NOMO-1 (cell line): ENCODE data around the gene LRRC71.

Experiments
- DNase-seq, 2 experiments: peaks; one replicate each; lab custom pipeline; 2025; ENCODE audit not compliant: unreplicated experiment in 2 of 2; lab: John Stamatoyannopoulos, UW

The LRRC71 gene

DNA sequence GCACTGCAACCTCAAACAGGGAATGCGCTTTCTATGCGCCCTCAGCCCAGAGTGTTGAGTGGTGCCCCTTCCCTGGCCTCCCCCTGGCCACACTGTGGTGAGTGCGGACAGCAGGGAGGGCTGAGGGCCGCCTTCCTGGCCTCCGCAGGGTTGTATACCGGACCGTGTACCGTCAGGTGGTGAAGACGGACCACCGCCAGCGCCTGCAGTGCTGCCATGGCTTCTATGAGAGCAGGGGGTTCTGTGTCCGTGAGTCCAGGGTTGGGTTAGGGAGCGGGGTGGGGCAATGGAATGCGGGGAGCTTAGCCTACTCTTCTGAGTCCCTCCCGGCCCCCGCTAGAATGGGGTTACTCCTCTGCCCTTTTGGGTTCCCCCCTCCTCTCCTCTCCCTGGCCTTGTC is 15.3 kb upstream of the LRRC71 start:
- DNase-seq: no peak

DNA sequence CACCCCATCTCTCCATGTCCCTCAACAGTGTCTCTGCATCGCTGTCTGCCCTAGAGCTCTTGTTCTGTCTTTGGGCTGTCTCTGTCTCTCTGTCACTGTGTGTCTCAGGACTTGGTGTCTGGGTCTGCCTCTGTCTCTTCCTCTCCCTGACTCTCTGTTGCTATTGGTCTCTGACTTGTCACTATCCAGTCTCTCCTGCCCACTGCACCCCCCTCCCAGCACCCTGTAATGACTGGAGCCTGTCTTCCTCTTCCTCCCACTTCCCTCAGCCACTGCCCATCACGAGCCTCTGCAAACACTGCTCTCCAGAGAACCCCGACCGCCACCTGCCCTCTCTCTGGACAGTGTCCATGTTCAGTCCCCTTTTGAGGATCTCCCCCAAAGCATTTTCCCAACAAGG is 14.8 kb upstream of the LRRC71 start:
- no peak for DNase-seq

DNA sequence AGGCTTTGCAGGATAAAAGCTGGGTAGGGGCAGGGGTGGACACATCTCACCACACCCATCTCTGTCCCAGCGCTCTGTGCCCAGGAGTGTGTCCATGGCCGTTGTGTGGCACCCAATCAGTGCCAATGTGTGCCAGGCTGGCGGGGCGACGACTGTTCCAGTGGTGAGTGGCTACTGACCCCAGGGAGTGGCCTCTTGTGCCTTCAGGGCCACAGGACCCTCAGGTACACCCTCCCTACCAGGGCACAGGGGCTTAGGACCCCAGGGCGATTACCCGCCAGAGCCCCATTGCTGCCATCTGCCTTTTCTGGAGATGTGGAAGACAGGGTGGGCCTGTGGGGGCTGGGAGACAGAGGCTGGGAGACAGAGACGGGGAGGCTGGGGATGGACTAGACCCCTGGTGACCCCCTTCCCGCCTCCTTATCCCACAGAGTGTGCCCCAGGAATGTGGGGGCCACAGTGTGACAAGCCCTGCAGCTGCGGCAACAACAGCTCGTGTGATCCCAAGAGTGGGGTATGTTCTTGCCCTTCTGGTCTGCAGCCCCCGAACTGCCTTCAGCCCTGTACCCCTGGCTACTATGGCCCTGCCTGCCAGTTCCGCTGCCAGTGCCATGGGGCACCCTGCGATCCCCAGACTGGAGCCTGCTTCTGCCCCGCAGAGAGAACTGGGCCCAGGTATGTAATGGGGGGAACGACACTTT is 14.1 kb upstream of the LRRC71 start:
- DNase-seq: no peak

DNA sequence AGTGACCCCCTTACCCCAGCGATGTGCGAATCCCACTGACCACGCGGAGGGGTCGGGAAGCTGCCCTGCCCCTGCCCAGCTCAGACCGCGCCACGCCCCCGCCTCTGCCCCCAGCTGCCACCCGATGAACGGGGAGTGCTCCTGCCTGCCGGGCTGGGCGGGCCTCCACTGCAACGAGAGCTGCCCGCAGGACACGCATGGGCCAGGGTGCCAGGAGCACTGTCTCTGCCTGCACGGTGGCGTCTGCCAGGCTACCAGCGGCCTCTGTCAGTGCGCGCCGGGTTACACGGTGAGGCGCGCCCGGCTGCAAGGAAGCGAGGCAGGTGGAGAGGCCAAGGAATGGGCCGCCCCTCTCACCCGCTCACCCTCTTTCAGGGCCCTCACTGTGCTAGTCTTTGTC is 11.9 kb upstream of the LRRC71 start:
- no peak for DNase-seq

DNA sequence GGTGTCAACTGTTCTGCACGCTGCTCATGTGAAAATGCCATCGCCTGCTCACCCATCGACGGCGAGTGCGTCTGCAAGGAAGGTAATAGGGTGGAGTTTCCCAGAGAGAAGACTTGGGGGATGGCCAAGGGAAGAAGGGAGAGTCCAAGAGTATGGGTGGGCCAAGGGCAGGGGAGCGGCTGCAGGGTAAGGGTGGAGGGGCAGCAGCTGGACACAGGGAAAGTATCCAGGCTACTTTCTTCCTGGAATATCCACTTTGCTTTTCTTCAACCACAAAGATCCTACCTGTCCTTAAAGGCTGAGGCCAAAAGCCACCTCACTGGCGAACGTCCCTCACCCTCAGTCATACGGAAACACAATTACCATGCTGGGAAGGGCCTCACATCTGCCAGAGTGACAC is 11.5 kb upstream of the LRRC71 start:
- no peak for DNase-seq

DNA sequence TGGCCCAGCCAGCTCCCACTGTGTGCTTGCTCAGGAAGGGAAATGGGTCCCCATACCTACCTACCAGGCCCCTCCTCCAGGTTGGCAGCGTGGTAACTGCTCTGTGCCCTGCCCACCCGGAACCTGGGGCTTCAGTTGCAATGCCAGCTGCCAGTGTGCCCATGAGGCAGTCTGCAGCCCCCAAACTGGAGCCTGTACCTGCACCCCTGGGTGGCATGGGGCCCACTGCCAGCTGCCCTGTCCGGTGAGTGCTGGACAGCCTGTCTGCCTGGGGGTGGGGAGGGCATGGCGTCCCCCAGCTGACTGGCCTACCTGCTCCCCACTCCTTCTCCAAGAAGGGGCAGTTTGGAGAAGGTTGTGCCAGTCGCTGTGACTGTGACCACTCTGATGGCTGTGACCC is 10.8 kb upstream of the LRRC71 start:
- no peak for DNase-seq

DNA sequence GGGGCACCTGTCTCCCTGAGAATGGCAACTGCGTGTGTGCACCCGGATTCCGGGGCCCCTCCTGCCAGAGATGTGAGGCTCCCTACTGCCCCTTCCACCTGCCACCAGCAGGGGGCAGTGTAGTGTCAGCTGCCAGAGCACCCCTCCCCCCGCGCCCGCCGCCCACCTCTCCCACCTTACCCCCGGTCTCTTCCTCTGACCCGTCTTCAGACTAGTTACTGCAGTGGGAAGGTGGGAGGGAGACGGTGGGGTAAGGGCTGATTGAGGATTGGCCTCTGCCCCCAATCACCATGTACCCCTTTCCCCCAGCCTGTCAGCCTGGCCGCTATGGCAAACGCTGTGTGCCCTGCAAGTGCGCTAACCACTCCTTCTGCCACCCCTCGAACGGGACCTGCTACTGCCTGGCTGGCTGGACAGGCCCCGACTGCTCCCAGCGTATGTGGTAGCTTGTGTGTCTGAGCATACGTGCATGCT is 10.1 kb upstream of the LRRC71 start:
- peak in 1 of 2 experiments; percentile 15 for DNase-seq

DNA sequence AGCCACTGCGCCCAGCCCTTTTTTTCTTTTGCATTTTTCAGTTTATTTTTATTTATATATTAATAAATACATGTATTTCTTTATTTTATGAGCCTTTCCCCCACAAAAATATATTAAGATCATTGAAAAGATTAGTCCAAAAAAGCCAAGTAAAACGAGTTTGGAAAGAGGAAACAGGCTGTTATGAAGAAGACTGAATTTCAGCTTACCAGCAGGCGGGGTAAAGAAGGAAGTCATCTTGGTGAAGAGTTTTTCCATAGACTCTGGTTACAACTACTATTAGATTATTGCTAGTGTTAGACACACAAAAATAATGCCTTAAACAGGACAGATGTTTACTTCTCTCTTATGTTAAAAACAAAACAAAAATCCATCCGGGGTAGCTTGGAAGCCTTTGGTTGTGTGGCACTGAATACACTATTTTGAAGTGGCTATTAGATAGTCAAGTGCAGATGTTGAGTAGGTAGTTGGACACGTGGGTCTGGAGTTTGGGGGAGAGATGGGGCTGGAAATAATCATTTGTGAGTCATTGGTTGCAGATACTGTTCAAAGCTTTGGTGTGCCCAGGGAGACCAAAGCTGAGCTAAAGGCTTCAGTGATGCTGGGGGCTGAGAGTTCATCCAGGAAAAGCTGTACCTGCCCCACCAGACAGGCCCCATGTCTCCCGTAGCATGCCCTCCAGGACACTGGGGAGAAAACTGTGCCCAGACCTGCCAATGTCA is 8.7 kb upstream of the LRRC71 start:
- peak in 1 of 2 experiments; percentile 59 for DNase-seq

DNA sequence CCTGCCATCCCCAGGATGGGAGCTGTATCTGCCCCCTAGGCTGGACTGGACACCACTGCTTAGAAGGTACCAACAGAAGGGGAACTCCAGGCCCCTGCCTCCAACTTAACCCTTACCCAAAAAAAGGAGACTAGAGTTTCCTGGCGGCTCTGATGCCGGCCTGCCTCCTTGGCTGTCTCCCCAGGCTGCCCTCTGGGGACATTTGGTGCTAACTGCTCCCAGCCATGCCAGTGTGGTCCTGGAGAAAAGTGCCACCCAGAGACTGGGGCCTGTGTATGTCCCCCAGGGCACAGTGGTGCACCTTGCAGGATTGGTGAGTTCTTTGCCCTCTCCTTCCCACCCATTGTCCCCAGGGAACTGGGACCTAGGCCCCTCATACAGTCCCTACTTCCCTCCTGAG is 8.1 kb upstream of the LRRC71 start:
- no peak for DNase-seq

DNA sequence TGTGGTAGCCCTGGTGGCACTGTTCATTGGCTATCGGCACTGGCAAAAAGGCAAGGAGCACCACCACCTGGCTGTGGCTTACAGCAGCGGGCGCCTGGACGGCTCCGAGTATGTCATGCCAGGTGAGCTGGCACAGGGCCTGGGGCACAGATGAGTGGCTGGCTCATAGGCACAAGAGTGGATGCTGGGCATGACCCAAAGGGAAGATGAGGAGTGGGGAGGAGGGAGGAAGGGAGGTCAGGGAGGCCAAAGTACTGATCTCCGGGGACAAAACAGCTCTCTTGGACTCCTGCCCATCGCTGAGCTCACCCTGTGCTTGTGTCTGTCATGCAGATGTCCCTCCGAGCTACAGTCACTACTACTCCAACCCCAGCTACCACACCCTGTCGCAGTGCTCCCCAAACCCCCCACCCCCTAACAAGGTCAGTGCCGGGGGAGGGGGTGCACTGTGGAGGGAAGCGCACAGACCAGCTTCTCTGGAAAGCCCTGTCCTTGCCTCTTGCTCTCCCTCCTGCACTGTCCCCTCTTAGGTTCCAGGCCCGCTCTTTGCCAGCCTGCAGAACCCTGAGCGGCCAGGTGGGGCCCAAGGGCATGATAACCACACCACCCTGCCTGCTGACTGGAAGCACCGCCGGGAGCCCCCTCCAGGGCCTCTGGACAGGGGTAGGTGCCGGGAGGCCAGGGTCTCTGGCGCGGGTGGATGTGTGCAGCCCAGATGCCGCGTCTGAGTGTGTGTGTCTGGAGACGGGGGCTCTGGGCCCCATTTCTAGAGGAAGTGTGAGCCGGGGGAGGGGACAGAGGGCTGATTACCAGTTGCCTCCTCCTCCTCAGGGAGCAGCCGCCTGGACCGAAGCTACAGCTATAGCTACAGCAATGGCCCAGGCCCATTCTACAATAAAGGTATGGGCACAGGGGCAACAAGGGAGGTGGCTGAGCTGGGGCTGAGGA is 7.3 kb upstream of the LRRC71 start:
- no peak for DNase-seq

DNA sequence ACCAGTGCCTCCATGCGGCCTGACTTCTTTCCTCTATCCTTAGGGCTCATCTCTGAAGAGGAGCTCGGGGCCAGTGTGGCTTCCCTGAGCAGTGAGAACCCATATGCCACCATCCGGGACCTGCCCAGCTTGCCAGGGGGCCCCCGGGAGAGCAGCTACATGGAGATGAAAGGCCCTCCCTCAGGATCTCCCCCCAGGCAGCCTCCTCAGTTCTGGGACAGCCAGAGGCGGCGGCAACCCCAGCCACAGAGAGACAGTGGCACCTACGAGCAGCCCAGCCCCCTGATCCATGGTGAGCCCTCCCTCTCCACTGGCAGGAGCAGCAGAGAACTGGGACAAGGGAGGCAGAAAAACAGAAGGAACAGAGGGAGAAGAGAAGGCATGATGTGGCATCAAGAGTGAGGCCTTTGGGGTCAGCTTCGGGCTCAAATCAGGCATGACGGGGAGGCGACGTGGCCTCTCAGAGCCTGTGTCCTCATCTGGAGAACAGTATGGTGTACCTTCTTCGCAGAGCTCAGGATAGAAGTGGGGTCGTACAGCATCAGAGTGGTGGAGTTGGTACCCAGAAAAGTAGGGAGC is 6.5 kb upstream of the LRRC71 start:
- no peak for DNase-seq

DNA sequence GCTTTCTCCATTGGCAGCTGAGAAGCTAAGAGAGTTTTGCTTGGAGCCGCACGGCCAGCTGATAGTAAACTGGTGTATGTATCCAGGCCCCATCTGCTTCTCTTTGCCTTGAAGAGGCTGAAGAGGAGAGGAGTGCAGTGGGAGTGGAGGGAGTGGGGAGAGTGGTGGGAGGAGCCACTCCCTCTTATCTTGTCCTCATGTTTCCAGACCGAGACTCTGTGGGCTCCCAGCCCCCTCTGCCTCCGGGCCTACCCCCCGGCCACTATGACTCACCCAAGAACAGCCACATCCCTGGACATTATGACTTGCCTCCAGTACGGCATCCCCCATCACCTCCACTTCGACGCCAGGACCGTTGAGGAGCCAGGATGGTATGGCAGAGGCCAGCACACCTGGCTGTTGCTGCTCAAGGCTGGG is 6.0 kb upstream of the LRRC71 start:
- DNase-seq: no peak

DNA sequence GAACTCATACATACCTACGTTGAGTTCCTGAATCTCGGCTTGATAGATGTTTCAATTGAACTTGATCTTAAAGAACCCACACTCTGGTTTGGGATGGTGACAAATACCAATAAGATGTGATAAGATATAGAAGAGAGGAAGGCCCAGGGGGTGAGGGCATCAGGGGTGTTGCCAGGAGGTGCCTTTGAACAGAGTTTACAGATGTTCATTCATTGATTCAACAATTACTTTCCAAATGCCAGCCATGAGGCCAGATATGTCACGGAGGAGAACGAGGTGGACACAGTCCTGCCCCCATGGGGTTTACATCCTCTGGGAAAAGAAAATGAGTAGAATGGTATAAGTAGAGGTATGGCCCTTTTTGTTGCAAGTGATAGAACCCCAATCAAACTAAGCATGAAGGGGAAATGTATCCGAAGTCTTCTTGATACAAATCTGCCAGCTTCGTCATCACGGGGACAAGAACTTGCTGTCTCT is 659 bp downstream of the LRRC71 start:
- no peak for DNase-seq

DNA sequence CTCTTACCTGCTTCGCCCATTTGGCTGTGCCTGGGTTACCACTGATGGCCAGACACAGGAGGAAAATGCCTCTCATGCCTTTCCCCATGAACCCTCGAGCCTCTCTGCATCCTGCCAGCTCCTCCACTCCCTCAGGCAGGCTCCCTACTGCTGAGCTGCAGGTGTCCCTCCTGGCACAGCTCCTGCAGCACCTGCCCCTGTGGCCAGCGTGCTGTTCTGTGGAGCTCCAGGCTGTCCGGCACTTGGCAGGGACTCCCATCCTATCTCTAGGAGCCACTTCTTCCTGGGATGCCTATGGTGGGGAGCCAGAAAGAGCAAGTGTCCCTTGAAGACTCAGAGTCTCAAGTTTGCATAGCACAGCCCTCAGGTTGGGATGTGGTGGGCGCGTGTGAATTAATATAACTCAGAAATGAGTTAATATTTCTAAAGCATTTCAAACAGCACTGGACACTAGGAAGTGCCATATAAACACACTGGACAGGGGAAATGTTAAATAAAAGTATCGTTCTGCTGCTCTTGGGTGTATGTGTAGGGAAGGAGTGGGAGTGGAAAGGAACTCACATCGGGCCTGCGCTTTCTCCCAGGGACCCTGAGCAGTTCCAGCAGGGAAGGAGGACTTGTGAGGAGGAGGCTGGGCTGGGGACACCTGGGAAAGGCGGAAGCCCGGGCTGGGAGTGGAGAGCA is 2.7 kb downstream of the LRRC71 start:
- no peak for DNase-seq

DNA sequence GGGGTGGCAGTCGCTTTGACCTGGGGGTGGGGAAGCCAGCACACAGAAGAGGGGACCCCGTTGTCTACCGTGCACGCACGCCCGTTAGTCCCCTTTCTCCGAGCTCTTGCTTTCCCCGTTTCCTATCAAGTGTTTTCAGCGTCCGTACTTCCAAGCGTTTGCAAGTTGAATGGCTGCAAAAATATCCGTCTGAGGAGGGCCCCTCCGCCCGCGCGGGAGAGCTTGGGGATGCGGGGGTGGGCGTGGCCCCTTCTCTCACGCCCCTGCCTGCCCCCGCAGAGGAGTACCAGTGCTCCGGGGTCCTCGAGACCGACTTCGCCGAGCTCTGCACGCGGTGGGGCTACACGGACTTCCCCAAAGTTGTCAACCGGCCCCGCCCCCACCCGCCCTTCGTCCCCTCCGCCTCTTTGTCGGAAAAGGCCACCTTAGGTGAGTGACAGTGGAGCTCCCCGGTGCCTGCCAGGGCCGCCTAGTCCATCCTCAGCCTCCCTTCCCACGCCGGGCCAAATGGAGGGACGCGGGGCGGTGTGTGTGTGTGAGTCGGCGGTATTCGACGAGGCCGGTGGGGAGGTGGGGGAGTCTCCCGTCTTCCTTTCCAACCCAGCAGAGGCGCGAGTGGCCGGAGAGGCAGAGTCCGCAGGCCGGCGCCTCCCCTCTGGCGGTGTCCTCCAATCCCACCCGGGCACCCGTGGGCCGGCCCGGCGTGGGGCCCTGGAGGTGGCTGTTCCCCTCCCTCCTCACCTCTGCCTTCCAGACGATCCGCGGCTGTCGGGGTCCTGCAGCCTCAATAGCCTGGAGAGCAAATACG is 3.4 kb downstream of the LRRC71 start:
- no peak for DNase-seq

DNA sequence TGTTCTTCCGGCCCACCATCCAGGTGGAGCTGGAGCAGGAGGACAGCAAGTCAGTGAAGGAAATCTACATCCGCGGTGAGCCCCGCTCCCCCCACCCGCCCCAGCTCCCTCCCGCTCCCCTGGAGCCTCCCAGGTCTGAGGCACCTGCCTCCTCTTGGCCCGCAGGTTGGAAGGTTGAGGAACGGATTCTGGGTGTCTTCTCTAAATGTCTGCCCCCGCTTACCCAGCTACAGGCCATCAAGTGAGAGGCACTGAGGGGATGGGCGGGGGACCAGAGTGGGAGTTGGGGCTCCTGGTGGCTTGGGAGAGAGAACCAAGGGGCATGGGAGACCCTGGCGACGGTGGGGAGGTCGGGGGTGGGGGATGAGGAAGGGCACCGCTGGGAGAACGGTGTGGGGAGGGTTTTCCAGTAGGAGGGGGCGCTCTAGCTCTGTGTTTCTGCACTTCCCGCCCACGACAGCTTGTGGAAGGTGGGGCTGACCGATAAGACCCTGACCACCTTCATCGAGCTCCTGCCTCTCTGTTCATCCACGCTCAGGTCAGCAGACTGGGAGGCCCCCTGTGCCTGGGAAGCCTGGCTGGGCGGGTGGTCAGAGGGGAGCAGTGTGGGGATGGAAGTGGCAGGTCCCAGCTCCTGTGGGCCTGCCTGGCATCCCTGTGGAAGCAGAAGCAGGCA is 4.2 kb downstream of the LRRC71 start:
- DNase-seq: no peak

DNA sequence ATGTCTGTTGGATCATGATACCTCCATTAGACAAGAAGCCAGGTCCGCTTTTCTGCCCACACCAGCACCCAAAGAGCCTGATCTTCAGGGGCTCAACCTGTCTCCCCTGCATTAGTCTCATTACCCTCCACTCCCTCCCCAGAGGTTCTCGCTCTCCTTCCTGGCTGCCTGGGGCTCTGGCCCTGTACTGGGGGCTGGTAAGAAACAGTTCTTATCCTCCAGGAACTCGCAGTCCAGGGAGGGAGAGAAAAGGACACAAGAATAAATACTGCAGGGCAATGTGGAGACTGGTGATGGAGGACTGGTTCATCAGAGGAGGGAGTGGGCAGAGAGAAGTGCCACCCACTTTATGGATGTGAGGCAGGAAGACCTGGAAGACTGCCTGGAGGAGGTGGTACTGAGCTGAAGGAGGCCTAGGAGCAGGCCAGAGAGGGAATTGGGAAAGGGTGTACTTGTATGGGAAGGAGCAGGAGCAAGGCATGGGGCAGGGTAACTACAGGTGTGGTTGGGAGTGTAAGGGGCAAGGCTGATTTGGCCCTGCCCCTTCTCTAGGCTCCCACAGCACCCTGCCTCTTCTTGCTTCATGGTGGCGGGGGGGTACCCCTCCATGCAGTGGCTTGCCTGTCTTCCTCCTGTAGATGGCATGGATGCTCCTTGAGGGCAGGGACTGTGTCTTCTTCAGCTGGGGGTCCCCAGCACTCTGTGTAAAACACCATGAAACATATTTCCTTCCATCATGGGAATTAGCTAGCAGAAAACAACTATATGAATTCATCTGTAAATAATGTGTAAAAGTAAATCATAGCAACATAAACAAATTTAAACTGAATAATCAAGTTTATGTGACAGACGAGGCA is 5.0 kb downstream of the LRRC71 start:
- DNase-seq: no peak

DNA sequence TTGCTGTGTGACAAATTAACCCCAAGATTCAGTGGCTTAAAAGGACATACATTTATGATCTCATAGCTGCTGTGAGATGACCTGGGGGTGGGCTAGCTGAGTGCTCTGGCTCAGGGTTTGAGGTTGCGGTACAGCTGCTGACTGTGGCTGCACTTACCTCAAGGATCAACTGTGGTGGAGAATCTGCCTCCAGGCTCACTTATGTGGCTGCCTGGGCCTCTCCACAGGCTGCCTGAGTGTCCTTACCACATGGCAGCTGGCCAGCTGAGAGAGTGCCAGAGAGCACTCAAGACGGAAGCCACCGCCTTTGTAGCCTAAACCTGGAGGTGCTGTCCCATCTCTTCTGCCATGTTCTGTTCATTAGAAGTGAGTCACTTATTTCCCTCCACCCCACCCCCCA is 5.7 kb downstream of the LRRC71 start:
- DNase-seq: no peak
